Renal cortical epithelial cell (primary cell): ENCODE data around the gene TGFB2. TPM values are rescaled to one million over a fixed set of nuclear protein-coding genes. Genes with fewer than 3 reads are reported as not detected.

Experiments
- DNase-seq: peaks from one replicate; pipeline ENCODE4 v3.0.0-alpha.2; 2011; ENCODE audit warnings: low read depth
- total RNA-seq: library from RNA; depleted of rRNA; stranded (reverse); fragments of >200 nt; gene quantifications from 2 replicates; pipeline ENCODE4 v1.2.3, GENCODE V29; 2014

Gene TGFB2
- total RNA-seq, 1 donor from 2014 or later: 69.3 TPM

DNA sequence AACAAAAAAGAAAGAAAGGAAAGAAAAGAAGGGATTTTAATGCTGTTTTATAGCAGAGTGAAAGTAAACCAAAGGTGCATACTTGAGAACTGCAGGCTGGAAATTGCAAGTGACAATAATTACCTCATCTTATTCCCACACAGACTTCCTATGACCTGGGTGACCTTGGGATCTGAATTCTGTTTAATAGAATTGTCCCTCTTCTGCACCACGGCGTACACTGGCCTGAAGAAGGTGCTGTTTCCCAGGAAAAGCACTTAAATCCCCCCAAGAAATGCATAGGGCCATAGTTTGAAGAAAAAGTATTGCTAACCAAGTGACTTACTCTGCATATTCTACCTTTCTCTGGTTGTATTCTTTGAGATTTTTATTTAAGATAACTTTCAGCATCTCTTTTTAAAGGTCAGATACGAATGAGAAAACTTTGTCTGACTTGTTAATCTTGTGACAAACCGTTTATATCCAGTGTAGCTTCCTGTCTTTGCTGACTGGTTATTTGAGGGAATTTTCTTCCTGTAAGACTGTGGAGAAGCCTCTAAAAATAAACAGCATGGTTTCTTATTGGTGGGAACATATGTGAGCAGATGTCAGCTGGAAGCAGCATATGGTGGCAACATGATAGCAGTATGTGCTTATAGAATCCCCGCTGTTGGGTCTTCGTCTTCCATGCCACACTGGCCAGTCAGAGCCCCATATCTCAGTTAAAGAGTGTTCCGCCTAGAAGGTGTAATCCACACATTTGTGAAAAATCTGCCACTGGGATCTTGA, 16.3 kb downstream of the TGFB2 start:
- DNase-seq: no peak

DNA sequence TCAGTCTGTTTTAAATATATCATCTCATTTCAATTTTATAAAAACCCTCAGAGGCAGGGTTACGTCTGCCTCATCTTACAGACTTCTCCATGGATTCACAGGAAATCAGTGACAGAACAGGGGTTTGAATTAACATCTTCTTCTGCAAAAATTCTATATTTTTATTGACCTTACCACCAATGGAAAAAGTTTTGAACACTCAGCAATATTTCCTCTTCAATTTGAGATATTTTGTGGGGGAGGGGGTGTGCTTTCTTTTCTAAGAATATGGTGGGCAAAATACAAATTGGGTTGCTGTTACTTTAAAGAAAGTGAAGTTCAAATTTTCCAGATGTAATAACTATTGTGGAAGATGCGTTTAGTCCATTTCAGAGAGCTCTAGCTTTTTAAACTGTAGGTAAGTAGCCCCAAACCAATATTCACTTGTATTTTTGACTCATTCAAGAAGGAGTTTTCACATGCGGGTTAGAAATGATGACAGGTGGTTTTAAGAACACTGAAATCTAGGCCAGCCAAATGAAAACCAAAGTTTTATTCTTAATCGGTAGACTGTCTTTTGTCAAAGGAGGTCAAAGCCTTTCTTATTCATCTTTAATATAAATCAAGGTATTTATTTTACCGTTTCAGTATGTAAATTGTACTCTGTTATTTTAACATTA, 17.4 kb downstream of the TGFB2 start:
- no peak for DNase-seq

DNA sequence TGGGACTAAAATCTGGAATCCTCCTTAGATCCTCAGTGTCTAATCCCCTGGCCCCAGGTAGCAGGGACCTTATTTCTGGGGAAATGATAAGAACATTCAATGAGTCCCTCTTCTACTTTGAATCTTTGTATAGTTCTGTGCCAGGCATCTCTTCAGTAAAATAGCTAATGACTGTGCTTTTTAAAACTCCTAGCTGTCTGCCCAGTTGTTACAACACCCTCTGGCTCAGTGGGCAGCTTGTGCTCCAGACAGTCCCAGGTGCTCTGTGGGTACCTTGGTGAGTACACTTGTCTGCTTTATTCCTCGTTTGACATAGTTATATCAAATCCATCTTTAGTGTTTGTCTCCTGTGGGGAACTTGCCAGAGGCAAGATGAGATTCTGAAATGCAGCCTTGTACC, 18.0 kb downstream of the TGFB2 start:
- DNase-seq: no peak

DNA sequence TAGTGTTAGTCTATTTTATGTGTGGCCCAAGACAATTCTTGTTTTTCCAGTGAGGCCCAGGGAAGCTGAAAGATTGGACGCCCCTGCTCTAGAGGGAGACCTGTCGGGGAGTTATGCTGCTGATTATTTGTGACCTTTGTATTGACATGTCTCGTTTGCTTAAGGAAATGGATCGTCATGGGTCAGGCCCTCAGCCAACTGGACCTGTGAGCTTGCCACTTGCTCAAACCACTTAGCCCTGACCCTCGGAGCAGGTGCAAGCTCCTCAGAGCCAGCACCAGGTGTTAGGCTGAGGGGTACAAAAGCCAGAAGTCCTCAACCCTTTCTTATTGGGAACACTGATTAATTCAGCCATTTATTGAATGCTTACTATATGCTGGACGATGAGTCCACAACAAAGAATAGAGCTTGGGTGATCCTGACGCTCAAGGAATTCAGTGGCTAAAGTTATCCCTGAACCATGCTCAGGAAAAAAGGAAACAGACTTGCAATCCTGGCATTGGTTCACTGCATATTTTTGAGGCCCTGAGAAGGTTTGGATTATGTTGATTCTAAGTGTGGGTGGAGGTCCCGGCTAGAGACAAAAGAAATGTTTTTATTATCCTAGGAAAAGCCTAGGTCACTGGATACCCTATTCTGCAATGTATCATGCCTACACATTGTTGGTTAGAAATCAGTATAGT, 19.0 kb downstream of the TGFB2 start:
- no peak for DNase-seq

DNA sequence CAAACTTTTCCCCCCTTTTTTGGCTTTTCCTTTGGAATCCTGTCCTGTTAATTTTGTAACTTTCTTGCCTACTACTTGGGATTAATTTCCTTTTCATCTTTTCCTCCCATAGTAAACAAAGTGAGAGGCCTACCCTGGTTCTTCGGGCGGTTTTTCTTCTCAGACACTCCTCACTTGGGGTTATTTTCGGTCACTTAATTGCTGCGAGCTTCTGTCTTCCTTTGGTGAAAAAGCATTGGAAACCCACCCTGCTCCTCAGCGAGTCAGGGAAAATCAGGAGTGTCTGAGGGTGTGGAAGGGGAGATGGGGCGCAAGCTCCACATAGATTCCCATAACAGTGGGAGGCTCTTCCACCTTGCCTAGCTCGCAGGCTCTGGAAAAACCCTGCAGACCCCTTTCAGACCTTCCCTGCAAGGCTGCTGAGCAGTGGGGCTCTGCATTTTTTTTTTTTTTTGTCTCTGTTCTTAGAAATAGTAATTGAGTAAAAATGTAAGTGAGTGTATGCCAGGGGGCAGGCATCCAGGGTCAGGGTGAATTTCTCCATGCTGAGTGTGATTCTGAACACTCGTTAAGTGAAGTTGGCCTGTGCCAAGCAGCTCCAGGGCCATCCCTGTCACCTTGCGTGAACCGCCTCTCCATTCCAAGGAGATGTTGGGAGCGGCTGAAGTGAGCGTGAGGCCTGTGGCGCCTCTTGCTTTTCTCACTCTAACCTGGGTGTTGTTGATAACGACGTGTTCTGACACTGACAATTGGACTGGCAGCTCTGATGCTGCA, 20.3 kb downstream of the TGFB2 start:
- no peak for DNase-seq

DNA sequence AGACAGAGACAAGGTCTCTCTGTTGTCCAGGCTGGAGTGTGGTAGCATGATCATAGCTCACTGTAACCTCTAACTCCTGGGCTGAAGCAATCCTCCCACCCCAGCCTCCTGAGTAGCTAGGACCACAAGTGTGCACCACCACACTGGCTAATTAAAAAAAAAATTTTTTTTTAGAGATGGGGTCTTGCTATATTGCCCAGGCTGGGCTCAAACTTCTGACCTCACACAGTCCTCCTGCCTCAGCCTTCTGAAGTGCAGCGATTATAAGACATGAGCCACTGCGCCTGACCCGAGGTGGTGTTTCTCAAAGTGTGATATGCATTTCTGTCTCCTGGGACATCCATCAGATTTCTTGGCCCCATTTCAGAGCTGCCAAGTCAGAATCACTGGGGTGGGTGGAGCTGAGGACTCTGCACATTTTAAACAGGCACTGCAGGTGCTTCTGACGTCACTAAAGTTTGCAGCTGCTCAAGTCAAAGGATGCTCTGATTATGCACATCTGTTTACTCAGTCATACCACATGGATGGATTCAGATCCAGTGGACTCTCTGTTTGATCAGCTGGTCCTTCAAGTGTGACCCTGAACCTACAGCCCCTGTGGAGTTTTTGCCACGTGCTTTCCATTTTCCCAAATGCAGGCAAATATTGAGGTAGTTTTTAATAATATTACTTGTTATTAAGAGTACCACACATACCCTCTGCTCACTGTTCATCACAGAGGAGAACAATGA, 21.4 kb downstream of the TGFB2 start:
- no peak for DNase-seq

DNA sequence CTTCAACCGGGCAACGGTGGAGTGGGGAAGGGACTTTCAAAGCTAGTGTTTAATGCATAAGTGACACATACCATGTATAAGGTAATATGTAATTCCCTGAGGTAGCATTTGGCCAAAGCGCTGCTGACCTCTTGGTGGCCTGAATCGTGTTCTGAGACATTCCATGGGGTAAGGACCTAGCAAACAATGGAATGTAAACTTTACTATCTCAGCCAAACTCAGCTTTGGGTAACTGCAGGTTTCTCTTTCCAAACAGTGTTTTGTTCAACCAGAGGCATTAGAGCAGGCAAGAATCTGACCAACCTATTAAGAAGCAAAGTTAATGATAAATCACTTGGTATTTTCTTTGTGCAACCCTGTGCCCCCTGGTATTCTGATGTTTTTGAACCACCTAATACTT, 22.0 kb downstream of the TGFB2 start:
- peak; percentile 97 for DNase-seq

DNA sequence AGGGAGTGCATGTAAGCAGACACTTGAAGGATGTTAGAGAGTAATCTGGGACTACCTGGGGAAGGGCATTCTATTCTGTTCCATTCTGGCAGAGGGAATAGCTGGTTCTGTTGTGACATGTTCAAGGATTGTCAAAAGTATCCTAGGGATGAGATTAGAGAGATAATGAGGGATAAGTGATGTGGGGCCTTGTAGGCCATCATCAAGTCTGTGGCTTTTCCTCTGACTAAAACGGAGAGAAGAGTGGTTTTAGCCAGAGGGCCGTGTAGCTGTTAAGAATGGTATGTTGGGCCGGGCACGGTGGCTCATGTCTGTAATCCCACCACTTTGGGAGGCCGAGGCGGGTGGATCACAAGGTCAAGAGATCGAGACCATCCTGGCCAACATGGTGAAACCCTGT, 23.6 kb downstream of the TGFB2 start:
- DNase-seq: no peak

DNA sequence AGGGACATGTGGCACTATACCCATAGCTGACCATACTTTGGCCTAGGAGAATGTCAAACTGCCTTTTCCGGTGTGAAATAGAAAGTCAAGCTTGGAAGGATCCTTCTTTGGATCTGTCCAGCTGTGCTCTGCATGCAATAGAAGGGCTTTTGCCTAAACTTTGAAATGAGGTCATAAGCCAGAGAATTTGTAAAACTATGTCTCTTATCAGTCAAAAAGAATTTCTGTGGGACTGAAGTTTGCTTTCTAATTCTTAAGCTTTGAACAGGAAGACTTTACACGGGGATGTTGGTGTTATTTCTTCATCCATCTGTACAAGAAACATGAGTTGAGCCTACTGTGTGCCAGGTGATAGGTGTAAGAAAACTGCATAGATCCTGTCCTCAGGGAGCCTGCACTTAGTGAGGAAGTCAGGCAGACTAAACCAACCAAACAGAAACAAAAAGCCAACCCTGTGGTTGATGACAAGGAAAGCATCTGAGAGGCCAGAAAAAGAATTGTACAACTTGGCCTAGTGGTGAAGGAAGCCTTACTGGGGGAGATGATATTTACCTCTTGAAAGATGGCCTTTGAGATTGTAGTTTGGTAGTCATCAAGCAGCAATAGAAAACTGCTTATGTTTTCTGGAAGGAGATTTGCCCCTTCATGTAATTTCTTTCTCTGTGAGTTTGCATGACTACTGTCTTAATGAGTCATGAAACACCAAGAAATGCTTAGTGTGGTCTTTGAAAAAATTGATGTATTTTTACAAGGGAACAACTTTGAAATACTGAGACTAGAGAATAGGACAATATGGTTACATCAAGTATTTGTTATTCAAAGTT, 24.8 kb downstream of the TGFB2 start:
- DNase-seq: peak; percentile 72

DNA sequence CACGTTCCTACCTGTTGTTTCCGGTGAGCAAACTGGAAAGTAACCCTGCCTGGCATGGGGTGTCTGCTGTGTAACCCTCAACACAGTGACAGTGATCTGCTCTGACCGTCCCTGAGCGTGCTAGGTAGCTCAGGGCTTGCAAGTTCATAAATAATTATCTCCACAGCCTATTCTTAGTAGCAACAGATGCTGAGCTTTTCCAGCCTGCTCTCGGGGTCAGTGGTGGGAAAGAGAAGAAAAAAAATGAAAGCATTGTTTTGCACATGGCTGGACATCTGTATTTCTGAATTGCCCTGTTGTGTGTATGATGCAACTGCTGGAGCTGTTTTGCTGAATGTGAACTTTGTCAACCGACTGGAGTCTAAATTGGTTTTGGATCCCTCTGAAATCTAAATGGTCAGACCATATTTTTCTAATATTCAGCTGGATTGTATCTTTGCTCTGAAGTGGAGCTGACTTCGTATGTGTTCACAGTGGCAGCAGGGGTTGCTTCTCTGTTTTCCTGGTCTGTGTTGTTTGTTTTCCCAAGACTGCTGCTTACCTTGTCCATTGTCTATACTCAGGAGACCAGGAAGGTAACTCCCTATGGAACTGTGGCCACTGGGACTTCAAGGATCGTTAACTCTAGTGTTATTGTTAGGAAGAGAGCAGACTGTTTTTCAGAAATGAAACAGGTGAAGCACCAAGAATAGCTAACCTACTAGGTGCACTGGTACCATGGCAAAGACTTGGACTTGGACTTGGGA, 27.0 kb downstream of the TGFB2 start:
- DNase-seq: peak; percentile 78

DNA sequence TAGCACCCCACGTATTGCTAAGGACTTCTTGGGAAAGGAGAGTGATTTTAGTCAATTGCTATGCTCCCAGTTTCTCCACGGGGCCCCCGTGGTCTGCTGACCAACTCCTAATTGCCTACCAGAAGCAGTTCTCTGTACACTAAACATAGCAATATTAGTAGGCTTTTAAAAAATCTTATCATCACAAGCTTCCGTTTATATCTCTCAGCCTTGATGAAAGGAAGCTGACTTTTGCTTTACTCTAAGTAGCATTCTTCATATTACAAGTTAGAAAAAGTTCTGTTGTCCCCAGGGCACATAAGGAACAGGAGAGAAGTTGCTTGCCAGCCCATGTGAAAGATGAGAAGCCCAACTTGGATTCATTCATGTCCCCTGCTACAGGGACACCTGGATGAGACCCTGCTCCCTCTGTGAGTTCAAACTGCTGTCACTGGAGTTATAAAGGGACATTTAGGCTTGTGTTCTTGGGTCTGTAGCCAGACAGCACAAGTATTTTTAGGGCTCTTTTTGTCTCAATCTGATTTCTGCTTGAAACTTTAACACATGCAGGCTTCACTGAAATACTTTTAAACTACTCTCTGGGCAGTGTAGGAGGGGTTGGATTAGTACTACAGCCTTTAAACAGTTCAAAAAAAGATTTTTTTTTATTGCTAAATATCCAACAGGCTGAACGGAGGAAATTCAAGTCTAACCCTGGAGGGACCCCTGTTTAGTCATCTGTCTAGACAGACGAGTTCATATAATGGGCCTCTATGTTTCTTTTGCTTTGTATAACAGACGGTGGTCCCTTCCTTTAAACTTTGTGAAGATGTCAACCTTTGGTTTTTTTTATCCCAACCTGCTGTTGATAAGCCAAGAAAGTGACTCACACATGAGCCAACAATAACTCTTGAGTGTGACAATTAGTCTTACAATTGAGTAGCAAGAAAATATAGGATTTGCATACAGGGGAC, 29.5 kb downstream of the TGFB2 start:
- DNase-seq: peak; percentile 81

DNA sequence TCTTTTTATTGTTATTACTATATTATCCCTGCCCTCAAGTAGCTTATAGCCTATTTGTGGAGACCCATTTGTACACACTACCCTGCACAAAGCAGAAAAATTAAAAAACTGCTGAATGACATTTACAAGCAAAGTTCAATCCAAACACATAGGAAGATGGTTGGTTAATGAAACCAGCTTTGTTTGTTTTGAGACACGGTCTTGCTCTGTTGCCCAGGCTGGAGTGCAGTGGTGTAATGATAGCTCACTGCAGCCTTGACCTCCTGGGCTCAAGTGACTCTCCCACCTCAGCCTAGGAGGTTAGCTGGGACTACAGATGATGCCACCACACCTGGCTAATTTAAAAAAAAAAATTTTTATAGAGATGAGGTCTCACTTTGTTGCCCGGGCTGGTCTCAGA, 31.6 kb downstream of the TGFB2 start:
- peak; percentile 75 for DNase-seq

DNA sequence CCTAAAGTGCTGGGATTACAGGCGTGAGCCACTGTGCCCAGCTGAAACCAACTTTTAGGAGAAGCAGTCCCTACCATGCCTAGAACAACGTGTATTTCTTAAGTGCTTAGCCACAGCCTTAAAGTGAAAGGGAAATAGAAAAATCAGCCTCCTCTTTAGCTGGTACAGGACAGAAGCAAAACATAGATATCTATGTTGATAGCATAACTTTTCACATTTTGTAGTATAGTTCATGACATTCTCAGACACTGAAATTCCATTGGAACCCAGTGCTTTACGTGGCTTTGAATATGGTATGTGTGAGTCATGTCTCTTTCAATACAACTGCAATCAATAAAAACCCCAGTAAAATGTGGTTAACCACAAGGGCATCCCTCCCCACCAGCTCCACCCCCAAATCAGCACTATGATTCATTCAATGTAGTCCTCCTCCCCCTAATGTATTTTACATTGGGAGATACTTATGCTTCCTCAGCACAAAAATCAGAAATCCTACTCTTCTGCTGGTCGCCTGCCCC, 32.1 kb downstream of the TGFB2 start:
- DNase-seq: peak; percentile 98

DNA sequence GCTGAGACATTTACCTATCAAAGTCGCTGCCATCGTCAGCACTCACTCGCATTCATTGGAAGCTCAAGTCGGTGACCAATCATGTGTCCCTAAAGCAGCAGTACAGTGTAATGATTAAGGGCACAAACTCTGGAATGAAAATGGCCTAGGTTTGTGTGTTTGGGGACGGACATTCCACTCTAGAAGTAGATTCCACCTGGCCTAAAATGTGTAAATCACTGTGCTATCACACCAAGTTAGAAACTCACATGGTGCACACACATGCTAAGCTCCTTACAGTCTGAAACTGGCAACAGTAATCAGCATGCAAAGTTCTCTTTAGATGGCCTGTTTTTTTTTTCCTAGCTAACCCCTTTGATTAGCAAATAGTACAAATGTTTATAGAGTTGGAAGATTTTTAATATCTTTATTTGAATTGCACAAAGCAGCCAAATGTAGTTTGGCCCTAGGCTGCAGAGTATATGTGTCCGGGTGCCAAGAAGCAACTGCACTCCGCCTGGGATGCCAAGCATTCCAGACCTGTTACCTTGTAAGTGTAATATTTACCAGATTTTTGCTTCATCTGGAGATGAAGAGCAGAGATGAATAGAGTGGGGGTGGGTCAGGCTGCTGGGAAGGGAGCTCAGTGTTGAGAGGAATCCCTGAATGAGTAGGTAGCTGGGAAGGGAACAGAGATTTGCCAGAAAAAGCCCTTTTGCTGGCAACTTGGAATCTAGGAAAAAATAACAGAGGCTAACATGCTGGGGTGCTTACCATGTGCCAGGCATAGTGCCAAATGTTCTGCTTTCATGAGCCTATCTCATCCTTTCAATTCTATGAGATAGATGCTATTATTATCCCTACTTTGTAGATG, 35.2 kb downstream of the TGFB2 start:
- DNase-seq: peak; percentile 95

DNA sequence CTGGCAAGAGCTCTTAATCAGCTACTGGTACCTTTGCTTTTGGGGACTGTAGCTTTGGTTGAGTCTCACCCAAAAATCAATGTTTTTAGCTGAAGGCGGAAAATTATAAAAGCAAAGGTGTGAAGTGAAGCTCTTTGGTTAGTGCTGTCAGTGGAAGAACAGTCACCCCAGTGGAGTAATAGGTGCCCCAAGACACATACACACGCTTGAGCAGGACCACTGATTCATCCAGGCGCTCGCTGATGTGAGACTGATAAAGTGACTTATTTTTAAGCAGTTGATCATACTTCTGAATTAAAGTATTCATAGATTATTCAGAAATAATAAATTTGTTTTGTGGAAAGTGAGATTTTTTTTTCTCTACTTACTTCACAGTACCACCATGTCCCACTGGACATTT, 37.1 kb downstream of the TGFB2 start:
- DNase-seq: peak; percentile 54

DNA sequence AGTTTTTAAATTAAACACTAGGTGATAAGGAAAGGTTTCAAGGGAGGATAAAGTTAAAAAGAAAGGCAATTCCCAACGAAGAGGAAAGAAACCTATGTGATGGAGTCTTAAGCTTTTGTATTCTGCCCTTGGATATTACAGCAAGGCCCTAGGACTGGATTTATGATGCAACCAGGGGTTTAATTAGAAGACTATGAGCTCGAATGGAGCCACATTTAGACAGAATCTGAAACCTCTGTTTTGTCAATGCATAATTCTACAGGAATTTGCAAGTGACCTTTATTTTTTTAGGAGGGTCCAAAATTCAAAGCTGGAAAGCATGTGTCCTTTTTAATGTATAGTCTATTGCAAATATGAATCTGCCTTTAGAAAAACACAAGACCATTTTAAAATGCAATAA, 37.9 kb downstream of the TGFB2 start:
- no peak for DNase-seq

DNA sequence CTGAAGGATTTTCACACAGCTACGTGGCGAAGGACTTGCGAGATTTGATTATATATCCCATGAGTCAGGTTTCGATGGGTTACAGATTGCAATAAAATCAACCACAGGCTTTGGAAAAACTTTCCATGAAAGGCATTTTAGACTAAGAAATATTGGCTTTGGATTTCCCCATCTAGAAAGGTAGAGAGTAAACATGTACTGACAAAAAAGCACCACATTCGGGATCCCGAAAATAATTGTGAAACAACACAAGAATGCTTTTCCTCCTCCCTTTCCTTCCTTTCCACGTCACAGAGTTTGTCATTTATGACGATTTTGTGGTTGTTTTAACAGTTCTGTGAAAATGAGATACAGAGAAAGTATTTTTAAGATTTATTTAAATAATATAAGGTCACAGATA, 38.5 kb downstream of the TGFB2 start:
- no peak for DNase-seq

DNA sequence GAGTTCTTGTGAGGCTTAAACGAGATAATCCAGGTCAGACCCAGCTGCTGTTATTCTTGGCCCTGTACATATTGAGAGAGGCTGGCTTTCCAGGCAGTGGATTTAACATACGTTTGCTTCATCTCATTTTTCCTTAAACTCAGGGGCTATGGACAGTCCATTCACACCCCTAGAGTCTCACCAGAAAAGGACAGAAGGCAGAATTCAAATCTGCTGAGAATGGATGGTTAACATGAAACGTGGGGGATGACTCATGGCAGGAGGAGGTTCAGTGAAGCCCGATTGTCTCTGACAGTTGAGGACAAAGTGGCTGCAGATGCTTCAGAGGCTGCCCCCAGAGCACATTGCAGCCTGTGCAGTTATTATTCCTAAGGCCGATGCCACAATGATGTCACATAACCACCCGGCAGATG, 39.5 kb downstream of the TGFB2 start:
- no peak for DNase-seq
